Hepatic stellate cell (primary cell): ENCODE data around the gene SEC22C.
A peak's percentile ranks its signal among the peaks of the same experiment; 100 is the strongest.

Source experiments
- DNase-seq: peaks from one replicate; pipeline ENCODE4 v3.0.0; 2011; ENCODE audit warnings: low spot score

Gene SEC22C

DNA sequence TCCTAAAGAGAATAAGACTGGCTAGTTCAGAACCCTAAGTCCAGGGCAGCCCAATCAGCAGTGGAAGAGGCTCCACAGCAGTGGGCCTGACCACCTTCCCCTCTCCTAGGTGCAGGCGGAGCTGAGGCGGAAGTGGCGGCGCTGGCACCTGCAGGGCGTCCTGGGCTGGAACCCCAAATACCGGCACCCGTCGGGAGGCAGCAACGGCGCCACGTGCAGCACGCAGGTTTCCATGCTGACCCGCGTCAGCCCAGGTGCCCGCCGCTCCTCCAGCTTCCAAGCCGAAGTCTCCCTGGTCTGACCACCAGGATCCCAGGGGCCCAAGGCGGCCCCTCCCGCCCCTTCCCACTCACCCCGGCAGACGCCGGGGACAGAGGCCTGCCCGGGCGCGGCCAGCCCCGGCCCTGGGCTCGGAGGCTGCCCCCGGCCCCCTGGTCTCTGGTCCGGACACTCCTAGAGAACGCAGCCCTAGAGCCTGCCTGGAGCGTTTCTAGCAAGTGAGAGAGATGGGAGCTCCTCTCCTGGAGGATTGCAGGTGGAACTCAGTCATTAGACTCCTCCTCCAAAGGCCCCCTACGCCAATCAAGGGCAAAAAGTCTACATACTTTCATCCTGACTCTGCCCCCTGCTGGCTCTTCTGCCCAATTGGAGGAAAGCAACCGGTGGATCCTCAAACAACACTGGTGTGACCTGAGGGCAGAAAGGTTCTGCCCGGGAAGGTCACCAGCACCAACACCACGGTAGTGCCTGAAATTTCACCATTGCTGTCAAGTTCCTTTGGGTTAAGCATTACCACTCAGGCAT lies 45.6 kb downstream of the SEC22C start:
- peak; percentile 48 for DNase-seq

DNA sequence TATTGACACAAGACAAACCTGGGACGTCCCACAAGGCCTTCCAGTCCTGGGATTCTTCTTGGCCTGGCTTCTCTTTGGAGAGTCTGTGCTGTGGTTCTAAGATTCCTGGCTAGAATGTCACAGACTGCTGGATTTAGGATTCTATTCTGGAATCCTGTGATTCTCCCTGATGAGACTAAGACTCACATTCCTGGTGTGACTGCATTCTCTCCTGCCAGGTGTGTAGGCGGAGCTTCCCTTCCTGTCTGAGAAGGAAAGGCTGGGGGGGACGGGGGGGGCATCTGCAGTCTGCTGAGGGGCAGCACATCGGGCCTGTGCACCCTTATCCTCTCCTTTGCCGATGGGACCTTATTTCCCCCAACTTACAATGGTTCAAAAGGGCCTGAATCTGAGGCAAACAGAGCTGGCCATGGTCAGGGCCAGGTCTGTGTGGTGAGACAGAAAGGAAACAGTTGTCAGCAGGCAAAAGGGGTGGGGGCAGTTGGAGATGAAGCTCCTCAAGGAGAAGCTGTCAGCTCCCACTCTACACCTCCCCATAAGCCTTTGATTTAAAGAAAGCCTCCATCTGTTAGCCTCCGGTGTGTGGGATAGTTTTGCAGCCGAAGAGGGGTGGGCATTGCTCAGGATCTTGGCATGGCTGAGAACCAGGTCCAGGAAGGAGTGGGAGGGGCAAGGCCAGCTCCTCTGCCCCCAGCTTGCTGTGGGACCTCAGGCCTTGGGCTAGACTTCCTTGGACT lies 48.4 kb downstream of the SEC22C start:
- no peak for DNase-seq

DNA sequence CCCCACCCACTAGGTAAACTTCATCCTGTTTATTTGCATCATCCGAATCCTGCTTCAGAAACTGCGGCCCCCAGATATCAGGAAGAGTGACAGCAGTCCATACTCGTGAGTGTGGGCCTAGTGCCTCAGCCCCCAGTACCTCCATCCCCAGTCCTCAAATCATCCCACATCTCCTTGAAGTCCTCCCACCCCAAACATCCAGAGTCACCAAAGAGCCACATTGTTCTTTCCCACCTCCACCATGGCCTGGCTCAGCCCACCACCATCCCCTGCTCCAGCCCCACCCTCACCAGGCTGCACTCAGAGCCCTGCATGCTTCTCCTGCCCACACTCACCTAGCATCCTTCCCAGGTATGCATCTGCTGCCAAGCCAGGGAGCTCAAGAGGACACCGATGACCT lies 49.5 kb downstream of the SEC22C start:
- no peak for DNase-seq

DNA sequence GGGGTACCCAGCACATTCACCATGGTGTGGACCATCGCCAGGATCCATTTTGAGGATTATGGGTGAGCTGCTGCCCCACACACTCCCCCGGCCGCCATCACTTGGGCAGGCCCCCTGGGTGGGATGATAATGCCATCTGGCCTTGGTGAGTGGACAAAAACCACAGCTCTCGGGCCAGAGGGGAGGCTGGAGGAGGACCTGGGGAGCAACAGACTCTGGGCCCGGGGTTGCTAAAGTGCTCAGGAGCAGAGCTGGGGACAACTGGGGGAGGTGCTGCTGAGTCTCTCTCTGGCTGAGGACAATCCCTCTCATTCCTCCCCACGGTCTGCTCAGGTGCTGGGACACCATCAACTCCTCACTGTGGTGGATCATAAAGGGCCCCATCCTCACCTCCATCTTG lies 50.3 kb downstream of the SEC22C start:
- DNase-seq: no peak

DNA sequence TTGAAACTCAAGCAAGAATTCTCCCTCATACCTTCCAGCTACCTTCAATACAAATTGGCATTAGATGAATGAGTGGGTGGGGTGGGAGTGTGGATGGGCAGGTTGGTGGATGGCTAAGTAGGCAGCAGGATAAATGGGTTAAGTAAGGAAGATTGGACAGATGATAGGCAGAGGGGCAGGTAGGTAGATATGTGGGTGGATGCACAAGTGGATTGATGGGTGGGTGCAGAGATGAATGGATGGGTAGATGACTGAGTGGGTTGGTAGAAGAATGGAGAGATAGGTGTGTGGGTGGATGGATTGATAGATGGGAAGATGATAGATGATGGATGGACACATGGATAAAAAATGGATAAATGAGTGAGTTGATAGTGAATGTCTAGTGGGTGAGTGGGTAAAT lies 51.7 kb downstream of the SEC22C start:
- DNase-seq: no peak

DNA sequence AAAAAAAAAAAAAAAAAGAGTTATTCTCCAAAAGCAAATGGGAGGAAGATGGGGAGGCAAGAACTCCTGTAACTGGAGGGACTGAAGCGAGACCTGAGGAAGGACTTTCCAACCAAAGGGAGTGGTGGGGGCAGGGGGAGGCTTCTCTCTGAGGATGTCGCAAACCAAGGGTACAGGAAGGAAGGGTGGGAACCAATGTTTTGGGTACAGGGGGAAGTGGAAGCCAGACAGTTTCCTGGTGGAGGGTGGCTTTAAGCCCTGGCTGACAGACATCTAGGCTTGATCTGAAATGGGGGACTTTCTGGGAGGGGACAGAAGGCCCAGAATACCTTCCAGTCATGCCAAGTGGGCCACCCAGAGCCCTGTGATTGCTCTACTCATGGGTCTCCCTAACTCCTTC lies 52.3 kb downstream of the SEC22C start:
- no peak for DNase-seq

DNA sequence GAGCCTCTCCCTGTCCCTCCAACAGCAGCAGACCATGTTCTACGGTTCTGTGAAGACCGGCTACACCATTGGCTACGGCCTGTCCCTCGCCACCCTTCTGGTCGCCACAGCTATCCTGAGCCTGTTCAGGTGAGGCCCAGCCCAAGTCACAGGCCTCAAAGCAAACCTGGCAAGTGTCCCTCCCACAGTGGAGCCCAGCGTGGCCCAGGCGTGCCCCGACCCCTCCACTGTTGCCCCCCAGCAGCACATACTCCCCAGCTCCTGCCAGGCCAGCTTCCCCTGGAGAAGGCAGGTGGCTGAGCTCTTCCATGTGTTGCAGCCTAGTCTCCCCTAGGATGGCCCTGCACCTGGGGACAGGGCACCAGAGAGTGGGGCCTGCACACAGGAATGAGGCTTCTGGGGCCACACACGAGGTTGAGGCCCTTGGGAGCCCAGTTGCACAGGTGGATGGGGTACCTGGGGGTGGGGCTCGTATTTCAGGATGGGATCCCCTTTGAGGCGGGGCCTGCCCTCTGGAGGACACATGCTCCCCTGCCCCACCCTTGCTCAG lies 54.3 kb downstream of the SEC22C start:
- no peak for DNase-seq

DNA sequence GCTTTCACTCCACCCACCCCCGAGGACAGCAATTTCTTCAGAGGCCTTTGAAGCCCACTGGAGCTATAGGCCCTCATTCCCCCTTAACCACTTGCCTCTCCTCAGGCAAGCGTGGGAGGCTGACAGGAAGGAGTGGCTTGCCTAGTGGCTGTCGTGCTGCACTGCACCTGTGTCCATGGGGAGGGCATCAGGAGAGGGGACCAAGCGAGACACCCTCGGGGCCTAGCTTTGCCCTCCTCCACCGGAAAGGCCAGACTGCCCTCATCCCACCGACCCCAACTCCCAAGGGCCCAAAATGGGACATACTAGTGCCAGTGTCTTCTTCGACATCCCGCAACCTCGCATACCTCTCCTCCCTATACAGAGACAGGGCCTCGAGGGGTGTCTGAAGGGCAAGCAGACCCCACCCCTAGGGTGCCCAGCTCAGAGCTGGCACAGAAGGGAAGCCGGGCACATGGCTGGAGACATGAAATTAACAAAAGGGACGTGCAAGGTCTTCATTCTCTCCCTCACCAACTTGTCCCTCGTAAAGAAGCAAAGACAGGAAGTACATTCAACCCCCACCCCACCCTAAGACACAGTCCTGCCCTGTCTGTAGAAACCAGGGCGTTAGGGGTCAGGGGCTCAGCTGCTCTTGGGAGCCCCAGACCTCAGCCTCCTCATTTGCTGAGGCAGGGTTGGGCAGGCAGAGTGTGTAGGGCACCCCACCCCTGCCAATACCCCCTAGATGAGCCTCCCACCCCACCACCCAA lies 55.0 kb downstream of the SEC22C start:
- DNase-seq: no peak

DNA sequence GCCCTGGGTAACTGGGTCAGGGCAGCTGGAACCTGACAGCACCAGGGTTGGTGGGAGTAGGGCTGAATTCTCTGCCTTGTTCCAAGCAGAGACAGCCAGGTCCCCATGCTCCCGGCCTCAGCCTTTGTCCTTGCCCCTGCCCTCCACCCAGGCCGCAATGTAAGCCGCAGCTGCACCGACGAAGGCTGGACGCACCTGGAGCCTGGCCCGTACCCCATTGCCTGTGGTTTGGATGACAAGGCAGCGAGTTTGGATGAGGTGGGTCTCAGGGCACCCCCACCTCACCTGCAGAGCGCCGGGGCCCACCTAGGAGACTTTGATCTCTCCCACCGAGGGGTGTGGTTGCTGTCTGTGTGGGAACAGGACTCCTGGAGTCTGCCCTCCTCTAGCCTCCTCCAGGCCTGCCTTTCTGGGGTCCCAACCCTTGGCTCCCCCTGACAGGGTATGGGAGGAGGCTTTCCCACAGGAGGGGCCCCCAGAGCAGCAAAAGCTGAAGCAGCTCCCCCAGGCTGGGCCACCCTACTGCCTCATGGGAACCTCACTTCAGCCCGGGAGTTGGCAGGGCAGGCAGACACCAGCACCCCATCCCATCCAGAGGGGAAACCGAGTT lies 55.9 kb downstream of the SEC22C start:
- no peak for DNase-seq

DNA sequence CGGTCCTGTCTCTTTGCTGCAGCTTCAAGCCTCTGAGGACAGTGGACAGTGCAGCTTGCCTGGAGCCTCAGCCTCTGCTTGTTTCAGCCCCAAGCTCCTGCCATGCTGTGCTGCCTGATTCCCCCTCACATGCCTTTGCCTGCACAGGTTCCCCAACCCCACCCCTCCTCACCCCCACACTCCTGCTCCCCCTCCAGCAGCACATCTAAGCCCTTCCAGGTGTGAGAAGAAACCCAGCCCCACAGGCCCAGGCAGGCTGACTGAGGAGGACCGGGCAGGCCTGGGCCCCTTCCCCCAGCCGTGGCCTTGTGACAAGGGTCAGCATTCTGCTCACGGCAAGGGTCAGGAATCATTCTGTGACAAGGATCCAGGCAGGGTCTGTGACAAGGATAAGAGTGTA lies 56.6 kb downstream of the SEC22C start:
- no peak for DNase-seq

DNA sequence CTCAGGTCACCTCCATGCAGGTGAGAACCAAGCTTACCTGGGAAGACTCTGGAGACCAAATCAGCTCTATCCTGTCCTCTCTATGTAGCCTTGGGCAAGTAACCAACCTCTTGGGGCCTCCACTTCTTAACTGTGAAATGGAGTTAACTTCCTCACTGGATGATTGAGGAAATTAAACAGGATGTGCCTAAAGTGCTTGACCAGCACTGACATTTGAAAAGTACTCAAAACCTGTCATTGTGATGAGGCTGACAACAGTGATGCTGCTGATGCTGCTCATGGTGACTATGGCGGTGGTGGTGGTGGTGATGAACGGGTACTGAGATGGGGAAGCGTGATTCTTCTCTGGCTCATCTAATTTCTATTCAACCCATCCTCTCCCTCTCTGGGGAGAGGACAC lies 57.0 kb downstream of the SEC22C start:
- DNase-seq: no peak

DNA sequence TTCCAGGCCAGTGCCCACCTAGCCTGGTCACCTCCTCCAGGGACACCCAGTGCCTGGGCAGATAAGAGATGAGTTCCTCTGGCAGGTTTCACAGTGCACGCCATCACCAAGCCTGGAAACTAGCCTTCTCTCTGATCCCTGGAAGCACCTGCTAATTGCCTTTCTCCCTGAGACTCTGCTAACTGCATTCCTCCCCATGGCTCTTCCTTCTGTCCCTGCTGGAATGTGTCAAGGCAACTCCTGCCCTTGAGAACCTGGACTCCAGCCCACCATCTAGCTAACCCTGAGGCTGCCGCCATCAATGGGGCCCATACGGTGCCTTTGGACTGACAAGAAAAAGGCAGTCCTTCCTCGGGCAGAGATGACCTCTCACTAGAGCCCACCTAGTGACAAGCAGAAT lies 60.9 kb downstream of the SEC22C start:
- DNase-seq: no peak

DNA sequence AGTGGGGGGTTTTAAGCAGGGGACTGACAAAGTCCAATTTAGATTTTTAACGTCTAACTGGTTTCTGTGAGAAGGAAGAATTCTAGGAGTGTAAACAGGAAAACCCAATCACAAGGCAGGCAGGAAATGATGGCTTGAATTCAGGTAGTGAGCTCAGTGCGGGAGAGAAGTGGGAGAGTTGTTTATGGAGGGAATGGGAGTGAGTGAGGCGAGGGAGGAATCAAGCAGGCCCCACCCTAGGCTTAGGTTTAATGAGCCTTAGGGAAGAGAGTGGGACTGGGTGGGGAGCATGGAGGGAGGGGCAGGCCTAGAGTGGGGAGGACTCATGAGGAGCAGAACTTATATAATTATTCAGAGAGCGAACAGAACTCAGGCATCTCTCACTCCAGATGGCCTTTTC lies 61.4 kb downstream of the SEC22C start:
- DNase-seq: no peak

DNA sequence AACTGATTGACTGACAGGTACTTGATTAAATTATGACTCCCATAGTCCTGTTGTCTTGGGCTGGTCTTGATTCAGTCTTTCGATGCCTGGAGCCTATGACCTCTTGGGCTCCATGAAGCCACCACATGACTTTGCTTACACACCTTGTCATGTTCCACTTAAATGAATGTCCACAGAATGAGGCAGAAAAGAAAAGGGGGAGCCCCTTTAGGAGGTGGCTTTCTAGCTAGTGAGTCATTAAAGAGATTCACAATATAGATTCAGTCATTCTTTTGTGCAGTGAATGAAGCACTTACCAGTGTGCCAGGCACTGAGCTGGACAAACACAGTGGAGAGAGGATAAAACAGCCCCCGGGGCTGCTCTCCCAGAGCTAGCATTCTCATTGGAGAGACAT lies 62.2 kb downstream of the SEC22C start:
- no peak for DNase-seq

DNA sequence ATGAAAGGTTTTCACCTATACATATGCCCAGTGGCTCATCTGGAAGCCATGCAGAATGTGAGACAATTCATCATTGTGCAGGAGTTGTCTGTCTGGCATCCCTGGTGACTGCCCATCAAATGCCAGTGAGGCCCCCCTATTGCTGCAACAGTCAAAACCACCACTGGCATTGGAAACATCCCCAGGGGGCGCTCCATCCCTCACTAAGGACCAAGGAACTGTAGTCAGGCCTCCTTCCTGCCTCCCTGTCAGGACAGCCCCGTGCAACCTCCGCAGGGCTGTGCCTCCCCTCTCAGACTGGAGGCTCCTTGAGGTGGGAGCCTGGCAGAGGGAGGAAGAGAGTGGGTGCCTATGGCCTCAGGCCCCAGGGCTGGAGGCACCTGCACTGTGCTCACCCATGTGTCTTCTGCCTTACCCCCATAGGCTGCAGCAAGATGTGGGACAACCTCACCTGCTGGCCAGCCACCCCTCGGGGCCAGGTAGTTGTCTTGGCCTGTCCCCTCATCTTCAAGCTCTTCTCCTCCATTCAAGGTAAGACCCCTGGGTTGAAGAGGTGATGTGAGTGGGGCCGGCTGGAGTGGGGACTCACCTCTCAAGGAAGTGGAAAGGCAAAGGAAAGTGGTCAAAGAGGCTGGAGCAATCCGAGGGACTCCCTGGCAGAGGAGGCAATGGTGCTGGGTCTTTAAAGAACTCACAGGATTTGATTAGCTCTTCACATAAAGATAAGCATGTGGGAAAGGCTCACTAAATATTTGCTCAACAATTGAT lies 62.8 kb downstream of the SEC22C start:
- no peak for DNase-seq

DNA sequence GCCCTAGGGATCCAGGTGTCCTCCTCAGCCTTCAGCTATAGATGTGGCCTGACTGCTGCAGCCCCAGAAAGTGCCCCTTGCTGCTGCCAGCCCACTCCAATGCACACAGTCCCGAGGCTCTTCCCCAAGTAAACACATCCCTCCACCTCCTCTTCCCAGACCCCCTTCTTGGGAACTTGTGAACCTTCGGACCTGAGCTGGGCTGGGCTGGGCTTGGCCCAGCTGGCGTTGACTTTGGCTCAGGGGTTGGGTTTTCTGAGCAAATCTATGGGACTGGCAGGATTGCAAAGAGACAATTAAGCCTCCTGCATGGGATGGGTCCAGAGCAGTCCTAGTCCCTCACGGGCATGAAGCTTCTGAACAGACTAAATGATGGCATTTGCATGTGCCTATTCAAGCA lies 64.7 kb downstream of the SEC22C start:
- DNase-seq: no peak

DNA sequence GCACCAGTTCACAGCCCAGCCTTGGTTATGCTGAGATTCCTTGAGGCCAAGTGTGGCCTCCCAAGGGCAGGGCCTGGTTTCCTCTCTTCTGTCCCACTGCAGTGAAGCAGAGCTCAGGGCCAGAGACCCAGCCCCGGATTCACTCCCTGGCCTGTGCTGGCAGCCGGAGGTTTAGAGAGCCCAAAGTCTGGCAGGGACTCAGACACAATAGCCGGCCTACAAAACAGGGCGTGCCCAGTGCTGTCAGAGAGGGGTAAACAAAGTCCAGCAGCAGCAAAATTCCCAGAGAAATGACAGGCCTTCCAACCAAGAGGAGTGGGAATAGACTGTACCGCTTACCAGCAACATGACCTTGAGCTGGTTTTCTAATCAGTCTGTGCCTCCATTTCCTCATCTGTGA lies 65.3 kb downstream of the SEC22C start:
- DNase-seq: no peak

DNA sequence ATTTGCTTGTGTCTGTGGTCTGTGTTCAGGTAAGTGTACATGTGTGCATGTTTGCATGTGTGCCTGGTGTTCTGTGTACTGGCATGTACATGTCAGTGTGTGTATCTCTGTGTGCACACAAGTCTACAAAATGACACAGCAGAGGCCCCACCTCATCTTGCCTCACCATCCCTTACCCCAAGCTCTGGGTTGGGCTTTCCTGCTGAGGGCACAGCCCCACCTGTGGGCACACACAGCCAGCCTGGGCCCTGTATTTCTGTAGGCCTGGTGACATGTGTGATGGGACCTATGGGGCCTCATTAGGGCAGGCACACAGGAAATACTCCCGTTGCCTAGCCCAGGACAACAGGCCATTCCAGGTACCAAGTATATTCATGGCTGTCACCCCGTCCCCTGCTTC lies 65.8 kb downstream of the SEC22C start:
- DNase-seq: no peak

DNA sequence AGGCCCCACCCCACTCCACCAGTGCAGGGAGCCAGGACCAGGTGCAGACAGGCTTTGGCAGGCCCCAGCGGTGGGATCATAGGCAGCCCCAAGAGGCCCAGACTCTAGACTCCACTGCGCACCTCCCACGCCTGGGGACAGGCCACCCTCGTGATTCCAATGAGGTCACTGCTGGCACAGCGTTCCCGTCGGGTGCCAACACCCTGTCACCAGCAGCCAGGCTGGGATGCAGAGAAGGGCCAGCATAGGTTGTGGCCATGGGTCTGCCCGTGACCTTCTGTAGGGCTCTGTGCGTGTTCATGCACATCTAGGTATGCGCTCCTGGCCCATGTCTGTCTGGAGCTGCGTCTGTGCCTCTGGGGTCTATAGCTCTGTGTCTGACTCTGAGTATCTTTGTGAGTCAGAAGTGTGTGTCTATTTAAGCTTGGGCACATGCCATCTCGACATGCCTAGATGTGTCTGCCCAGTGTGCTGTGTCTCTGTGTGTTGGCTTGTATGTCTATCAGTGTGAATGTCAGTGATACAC lies 66.3 kb downstream of the SEC22C start:
- no peak for DNase-seq

DNA sequence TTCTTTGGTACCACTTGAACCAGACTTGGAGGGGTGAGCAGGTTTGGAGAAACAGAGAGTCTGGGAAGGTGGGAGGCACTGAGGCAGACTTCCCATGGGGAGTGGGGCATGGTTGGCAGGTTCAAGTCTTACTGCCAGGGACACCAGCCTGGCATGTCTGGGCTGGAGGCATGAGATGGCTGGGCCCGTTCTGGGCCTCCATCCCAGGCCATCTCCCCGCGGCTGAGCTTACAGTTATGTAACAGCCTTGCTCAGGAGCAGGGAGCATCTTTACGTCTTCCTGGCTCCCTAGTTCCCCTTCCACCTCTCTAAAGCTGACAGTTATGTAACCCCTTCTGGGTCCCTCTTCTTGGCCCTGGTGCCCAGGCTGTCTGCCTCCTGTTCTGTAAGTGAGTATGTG lies 66.9 kb downstream of the SEC22C start:
- no peak for DNase-seq

DNA sequence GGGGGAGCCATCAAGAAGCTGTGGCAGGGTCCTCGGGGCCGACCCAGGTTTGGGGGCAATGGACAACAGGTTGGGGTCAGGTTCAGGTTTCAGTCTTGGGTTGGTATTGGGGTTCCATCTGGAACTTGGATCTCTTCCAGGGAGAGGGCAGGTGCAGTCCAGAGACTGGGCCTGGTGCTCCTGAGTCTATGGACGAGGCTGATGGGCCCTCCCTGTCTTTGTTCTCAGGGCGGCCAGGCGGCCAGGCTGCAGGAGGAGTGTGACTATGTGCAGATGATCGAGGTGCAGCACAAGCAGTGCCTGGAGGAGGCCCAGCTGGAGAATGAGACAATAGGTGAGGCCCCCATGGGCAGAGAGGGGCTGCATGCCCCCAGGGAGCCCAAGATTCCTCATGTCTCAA lies 68.2 kb downstream of the SEC22C start:
- DNase-seq: no peak
